ENCODE measurements around the gene RAC3. TPM values are rescaled to one million over a fixed set of nuclear protein-coding genes. Genes with fewer than 3 reads are reported as not detected.

The RAC3 gene
- total RNA-seq, 1 experiment from 2014 or later, result 120 TPM

DNA sequence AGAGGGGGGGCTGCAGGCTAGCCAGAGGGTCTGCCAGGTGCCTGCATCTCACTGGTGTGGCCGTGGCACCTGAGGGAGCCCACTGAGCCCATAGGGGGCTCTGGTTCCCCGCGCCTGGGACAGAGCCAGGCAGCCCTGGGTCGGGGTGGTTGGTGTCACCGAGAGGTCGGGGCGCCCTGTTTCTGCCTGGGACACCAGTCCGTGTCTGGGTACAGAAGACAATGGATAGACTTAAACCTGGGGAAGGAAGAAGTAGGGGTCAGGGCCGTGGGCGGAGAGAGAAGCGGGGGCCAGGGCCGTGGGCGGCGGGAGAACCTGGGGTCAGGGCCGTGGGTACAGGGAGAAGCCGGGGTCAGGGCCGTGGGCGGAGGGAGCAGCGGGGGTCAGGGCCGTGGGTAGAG is 17.1 kb downstream of the RAC3 start:
- Histone ChIP-seq H4K20me1 (ENCODE audit: insufficient read depth) (no peaks in the 10 kb centered on the region), H3K27me3 (ENCODE audit: insufficient read depth, low read length) (no peaks in the 10 kb centered on the region), H3K27ac (ENCODE audit: low read depth, low read length) (no peak overlapping the region), H3K4me2 (ENCODE audit: low read length) (no peak overlapping the region), H3K9me2 (ENCODE audit: insufficient read depth) (no peaks in the 10 kb centered on the region), H3K4me3 (replicated peaks in 1 of 2; ENCODE audit: low read depth in 1 of 2, low read length in 2 of 2) (no peak overlapping the region), H3K9me3 (ENCODE audit: control insufficient read depth in 1 of 2, insufficient read depth in 1 of 2, low read depth in 1 of 2, low read length in 2 of 2) (no peaks in the 10 kb centered on the region), H3K79me2 (ENCODE audit: insufficient read depth, low read length) (peaks cover 30% of the 10 kb centered on the region), H3K9ac (ENCODE audit: low read length) (no peak overlapping the region), H3K36me3 (ENCODE audit: control insufficient read depth in 1 of 2, insufficient read depth in 2 of 2, low read length in 2 of 2) (peaks cover 7 to 19% of the 10 kb centered on the region in 2 experiments; a peak in 2 of 4 replicates), H3K4me1 (ENCODE audit: control insufficient read depth in 1 of 2, insufficient read depth in 2 of 2, low read length in 2 of 2) (peaks cover 13 to 20% of the 10 kb centered on the region in 2 experiments; a peak in 3 of 4 replicates), H2AFZ (ENCODE audit: low read depth, low read length, poor library complexity, severe bottlenecking) (no peak overlapping the region)
- ChIA-PET POLR2A (no interaction called here), CTCF (no interaction called here), RAD21 (ENCODE audit: low non-redundant PET in 1 of 2, low total read pairs in 2 of 2, uncharacterized antibody in 2 of 2, unreplicated experiment in 2 of 2) (interaction anchor here in 1 of 2 experiments (0.7 kb wide), 1 partner anchor 27 kb away, joined by 3 read pairs; no protein-coding TSS in a partner anchor)
- ATAC-seq, result no peak
- no peak for DNase-seq (ENCODE audit: low read depth, low spot score)
- intact Hi-C loops (cut with micrococcal nuclease), result no loop called here
- BruUV-seq (replicated peaks), result no TSS peak
- TF ChIP-seq, protein P1, sequence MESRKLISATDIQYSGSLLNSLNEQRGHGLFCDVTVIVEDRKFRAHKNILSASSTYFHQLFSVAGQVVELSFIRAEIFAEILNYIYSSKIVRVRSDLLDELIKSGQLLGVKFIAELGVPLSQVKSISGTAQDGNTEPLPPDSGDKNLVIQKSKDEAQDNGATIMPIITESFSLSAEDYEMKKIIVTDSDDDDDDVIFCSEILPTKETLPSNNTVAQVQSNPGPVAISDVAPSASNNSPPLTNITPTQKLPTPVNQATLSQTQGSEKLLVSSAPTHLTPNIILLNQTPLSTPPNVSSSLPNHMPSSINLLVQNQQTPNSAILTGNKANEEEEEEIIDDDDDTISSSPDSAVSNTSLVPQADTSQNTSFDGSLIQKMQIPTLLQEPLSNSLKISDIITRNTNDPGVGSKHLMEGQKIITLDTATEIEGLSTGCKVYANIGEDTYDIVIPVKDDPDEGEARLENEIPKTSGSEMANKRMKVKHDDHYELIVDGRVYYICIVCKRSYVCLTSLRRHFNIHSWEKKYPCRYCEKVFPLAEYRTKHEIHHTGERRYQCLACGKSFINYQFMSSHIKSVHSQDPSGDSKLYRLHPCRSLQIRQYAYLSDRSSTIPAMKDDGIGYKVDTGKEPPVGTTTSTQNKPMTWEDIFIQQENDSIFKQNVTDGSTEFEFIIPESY (IDR thresholded peaks at IDR 0.05; ENCODE audit: extremely low read depth, insufficient replicate concordance, low read length), result no peak
- TF ChIP-seq EGR1 (IDR thresholded peaks at IDR 0.05; ENCODE audit: low read depth) (no peak), JUND (IDR thresholded peaks at IDR 0.05) (no peak), CBX3 (IDR thresholded peaks at IDR 0.05; ENCODE audit: low read depth) (no peak), POLR2A (IDR thresholded peaks at IDR 0.05; ENCODE audit: borderline replicate concordance, extremely low read depth, insufficient read depth, insufficient read length) (no peak), ZNF274 (IDR thresholded peaks at IDR 0.05; ENCODE audit: low read depth, low read length) (no peak), TCF7L2 (IDR thresholded peaks at IDR 0.05; ENCODE audit: borderline replicate concordance, extremely low read depth, insufficient read depth, insufficient read length) (no peak), SP1 (IDR thresholded peaks at IDR 0.05; ENCODE audit: low read depth) (no peak), SRF (IDR thresholded peaks at IDR 0.05; ENCODE audit: low read depth) (no peak), POLR2AphosphoS5 (IDR thresholded peaks at IDR 0.05; ENCODE audit: low read depth, low read length) (no peak), EZH2phosphoT487 (IDR thresholded peaks at IDR 0.05; ENCODE audit: borderline replicate concordance) (no peak), EZH2 (IDR thresholded peaks at IDR 0.05) (no peak), ZFX (IDR thresholded peaks at IDR 0.05) (no peak), ELF1 (IDR thresholded peaks at IDR 0.05; ENCODE audit: borderline replicate concordance, low read depth) (no peak)
- TF ChIP-seq, protein P2, sequence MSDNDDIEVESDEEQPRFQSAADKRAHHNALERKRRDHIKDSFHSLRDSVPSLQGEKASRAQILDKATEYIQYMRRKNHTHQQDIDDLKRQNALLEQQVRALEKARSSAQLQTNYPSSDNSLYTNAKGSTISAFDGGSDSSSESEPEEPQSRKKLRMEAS (IDR thresholded peaks at IDR 0.05), result no peak
